Effector memory CD4-positive, alpha-beta T cell (primary cell): ENCODE measurements around the gene NCOR1.

Experiments used
- DNase-seq, 3 donors: peaks; one replicate each; pipeline ENCODE4 v3.0.0-alpha.2; 2020
- H3K27ac ChIP-seq: 2 replicates; pipeline ENCODE4 v1.7.0; 2013; ENCODE audit warnings: mild to moderate bottlenecking, low read length, moderate library complexity; ENCODE audit not compliant: insufficient read depth, poor library complexity, severe bottlenecking
- H3K27me3 ChIP-seq: replicated peaks from 2 replicates; pipeline ENCODE4 v1.7.0; 2013; ENCODE audit warnings: mild to moderate bottlenecking, low read length; ENCODE audit not compliant: insufficient read depth, control insufficient read depth, poor library complexity, severe bottlenecking
- H3K36me3 ChIP-seq: 2 replicates; pipeline ENCODE4 v1.7.0; 2013; ENCODE audit warnings: mild to moderate bottlenecking, low read length, moderate library complexity; ENCODE audit not compliant: control insufficient read depth, insufficient read depth
- H3K4me1 ChIP-seq: 2 replicates; pipeline ENCODE4 v1.7.0; 2013; ENCODE audit warnings: low read length, mild to moderate bottlenecking; ENCODE audit not compliant: control insufficient read depth, insufficient read depth, poor library complexity, severe bottlenecking
- H3K4me3 ChIP-seq: 2 replicates; pipeline ENCODE4 v1.7.0; 2013; ENCODE audit warnings: low read length, low read depth, mild to moderate bottlenecking; ENCODE audit not compliant: insufficient read depth, poor library complexity, severe bottlenecking
- H3K9me3 ChIP-seq: 2 replicates; pipeline ENCODE4 v1.7.0; 2013; ENCODE audit warnings: mild to moderate bottlenecking, low read length, moderate library complexity; ENCODE audit not compliant: control insufficient read depth

Gene NCOR1

DNA sequence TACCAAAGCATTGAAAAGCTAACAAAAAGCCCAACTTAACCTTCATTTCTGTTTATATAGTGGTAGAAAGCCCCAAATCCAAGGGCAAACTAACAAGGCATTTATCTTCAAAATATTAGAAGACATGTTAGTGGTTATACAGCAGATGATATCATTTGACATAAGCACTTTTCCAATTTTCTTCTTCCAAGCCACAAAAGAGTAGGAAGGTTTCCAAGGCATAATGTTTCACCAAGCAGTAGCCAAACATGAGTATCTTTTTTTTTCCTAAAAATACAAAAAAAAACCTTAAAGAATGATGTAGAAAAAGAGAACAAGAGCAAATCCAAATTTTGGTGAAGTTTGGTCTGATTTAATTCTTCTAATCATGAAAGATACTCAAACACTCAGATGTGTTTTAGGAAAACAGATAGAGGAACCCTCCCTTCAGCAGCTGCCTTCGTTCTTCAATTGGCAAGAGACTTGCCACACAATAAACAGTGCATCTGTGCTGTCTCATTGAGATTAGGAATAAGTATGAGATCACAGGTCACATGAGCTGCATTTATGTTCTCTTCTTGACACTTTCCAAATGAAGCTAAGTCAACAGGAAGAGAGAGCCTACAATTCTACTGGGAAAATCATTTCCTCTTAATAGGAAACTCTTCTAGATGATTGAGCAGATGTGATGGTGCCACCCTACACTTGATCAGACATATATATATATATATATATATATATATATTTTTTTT is 109.0 kb downstream of the NCOR1 start:
- no peaks in the 10 kb centered on the region for H3K4me1 ChIP-seq
- no peaks in the 10 kb centered on the region for H3K9me3 ChIP-seq
- no peak overlapping the region for H3K27ac ChIP-seq
- peaks cover 20% of the 10 kb centered on the region for H3K36me3 ChIP-seq
- H3K27me3 ChIP-seq = no peaks in the 10 kb centered on the region
- H3K4me3 ChIP-seq = no peak overlapping the region
- DNase-seq = no peak

DNA sequence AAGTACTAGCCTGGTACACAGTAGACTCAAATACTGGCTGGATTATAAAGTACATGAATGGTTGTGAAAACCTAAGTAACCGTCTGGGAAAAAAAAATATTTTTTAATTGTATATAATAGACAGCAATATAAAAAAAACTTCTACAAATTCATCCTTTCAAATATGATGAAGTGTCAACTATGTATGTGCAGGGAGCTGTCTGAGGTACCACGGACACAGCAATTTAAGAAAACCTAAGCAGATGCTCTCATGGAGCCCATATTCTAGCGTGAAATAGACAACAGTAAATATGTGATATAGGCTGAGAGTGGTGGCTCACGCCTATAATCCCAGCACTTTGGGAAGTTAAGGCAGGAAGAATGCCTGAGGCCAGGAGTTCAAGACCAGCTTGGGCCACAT is 111.1 kb downstream of the NCOR1 start:
- H3K4me1 ChIP-seq = no peaks in the 10 kb centered on the region
- H3K27ac ChIP-seq = no peak overlapping the region
- H3K36me3 ChIP-seq = peaks cover 28% of the 10 kb centered on the region
- no peak for DNase-seq
- H3K27me3 ChIP-seq = no peaks in the 10 kb centered on the region
- no peaks in the 10 kb centered on the region for H3K9me3 ChIP-seq
- no peak overlapping the region for H3K4me3 ChIP-seq

DNA sequence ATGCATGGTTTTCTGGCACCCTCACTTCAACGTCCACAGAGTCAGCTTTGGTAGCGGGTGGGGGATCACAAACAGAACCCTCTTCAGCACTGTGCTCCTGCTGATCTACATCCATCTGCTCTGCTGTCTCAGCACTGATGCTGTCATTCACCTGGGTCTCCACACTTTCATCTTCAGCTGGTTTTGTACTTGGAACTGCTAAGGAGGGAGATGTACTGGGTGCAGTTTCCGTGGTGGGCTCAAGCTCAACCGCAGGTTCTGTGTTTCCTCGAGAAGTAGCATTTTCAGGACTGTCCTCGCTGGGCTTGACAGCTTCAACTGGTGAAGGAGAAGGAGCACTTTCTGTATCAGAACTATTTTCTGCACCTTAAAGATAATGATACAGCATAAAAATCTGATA is 113.9 kb downstream of the NCOR1 start:
- H3K36me3 ChIP-seq = peaks cover 31% of the 10 kb centered on the region
- no peaks in the 10 kb centered on the region for H3K9me3 ChIP-seq
- H3K27ac ChIP-seq = no peak overlapping the region

GRCh38 chr17:16100737-16101400 is 114.5 kb downstream of the NCOR1 start:
- Histone ChIP-seq H3K27me3 (no peaks in the 10 kb centered on the region), H3K4me1 (no peaks in the 10 kb centered on the region), H3K9me3 (no peaks in the 10 kb centered on the region), H3K27ac (no peak overlapping the region), H3K36me3 (peaks cover 31% of the 10 kb centered on the region), H3K4me3 (no peak overlapping the region)
- no peak for DNase-seq

More for the DNA sequence above, 113.9 kb downstream of the NCOR1 start:
- no peak for DNase-seq
- H3K4me3 ChIP-seq = no peak overlapping the region
- H3K4me1 ChIP-seq = no peaks in the 10 kb centered on the region
- H3K27me3 ChIP-seq = no peaks in the 10 kb centered on the region

- peaks cover 23% of the 10 kb centered on the region for H3K36me3 ChIP-seq
Measured at GRCh38 chr17:16091773-16092172, 123.6 kb downstream of the NCOR1 start.

GRCh38 chr17:16086957-16087356 is 128.4 kb downstream of the NCOR1 start:
- DNase-seq = no peak
- no peaks in the 10 kb centered on the region for H3K9me3 ChIP-seq
- no peak overlapping the region for H3K27ac ChIP-seq
- peaks cover 6% of the 10 kb centered on the region for H3K4me1 ChIP-seq
- peaks cover 12% of the 10 kb centered on the region for H3K36me3 ChIP-seq
- H3K4me3 ChIP-seq = no peak overlapping the region
- no peaks in the 10 kb centered on the region for H3K27me3 ChIP-seq

More at GRCh38 chr17:16091773-16092172, 123.6 kb downstream of the NCOR1 start:
- H3K4me1 ChIP-seq = peaks cover 6% of the 10 kb centered on the region
- no peaks in the 10 kb centered on the region for H3K9me3 ChIP-seq
- no peaks in the 10 kb centered on the region for H3K27me3 ChIP-seq
- no peak overlapping the region for H3K27ac ChIP-seq
- no peak overlapping the region for H3K4me3 ChIP-seq
- no peak for DNase-seq

GRCh38 chr17:16085066-16085699 is 130.2 kb downstream of the NCOR1 start:
- DNase-seq = no peak
- peaks cover 9% of the 10 kb centered on the region for H3K36me3 ChIP-seq
- no peak overlapping the region for H3K27ac ChIP-seq

GRCh38 chr17:16083223-16083622 is 132.1 kb downstream of the NCOR1 start:
- DNase-seq = no peak
- Histone ChIP-seq H3K9me3 (no peaks in the 10 kb centered on the region), H3K4me3 (no peak overlapping the region), H3K27ac (no peak overlapping the region), H3K36me3 (peaks cover 25% of the 10 kb centered on the region), H3K4me1 (peaks cover 6% of the 10 kb centered on the region), H3K27me3 (no peaks in the 10 kb centered on the region)

More at GRCh38 chr17:16085066-16085699, 130.2 kb downstream of the NCOR1 start:
- Histone ChIP-seq H3K4me3 (no peak overlapping the region), H3K4me1 (peaks cover 6% of the 10 kb centered on the region), H3K27me3 (no peaks in the 10 kb centered on the region), H3K9me3 (no peaks in the 10 kb centered on the region)

DNA sequence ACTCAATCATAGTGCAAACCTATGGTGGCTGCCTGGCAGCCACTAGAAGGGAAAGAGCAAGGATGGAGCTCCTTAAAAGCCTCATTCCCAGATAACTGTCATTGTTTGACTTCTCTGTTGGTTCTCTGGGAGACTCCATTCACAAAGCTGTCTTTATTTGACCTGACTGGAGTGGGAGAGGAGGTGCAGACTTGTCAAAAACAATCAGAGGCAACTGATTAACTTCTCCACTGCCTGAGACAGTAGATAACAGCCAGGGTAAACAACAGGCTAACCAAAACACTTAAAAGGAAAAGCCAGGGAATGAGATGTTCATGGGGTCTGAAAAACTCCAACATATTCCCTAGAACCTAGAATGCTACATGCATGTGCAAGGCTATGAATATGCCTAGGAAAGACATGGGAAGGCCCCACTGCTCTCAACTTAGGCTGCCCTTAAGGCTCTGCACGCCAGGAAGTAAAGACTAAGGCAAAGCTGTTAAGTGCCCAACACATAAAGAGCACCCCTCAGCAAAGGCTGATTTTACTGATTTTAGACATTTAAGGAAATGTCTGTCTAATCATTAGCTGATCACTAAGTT is 133.7 kb downstream of the NCOR1 start:
- Histone ChIP-seq H3K4me1 (no peaks in the 10 kb centered on the region), H3K9me3 (no peaks in the 10 kb centered on the region), H3K4me3 (no peak overlapping the region), H3K27ac (no peak overlapping the region), H3K36me3 (peaks cover 34% of the 10 kb centered on the region), H3K27me3 (no peaks in the 10 kb centered on the region)
- DNase-seq = no peak

- no peak overlapping the region for H3K4me3 ChIP-seq
- H3K36me3 ChIP-seq = peaks cover 40% of the 10 kb centered on the region
- H3K27me3 ChIP-seq = no peaks in the 10 kb centered on the region
- DNase-seq = no peak
- no peaks in the 10 kb centered on the region for H3K9me3 ChIP-seq
- H3K27ac ChIP-seq = no peak overlapping the region
- H3K4me1 ChIP-seq = no peaks in the 10 kb centered on the region
Measured at GRCh38 chr17:16080366-16080765, 135.0 kb downstream of the NCOR1 start.
